ENCODE results near the gene VMP1.
"Not testable (repeated sequence)": the region's sequence is repeated elsewhere in the genome, so short reads cannot be mapped to it uniquely, and the experiment has no call there.

Gene VMP1

GRCh38 chr17:59848385-59848668, 140.9 kb downstream of the VMP1 start:
- H3K27me3 ChIP-seq (ENCODE audit: low read length) = no peaks in the 10 kb centered on the region
- no peak overlapping the region for H3K4me3 ChIP-seq (ENCODE audit: insufficient read depth, low read length, poor library complexity, severe bottlenecking)
- H3K79me2 ChIP-seq (ENCODE audit: insufficient read depth, low read length) = no peaks in the 10 kb centered on the region
- H3F3A ChIP-seq (ENCODE audit: insufficient read depth) = peaks cover 19% of the 10 kb centered on the region
- H3K4me2 ChIP-seq (ENCODE audit: low read depth, low read length, poor library complexity, severe bottlenecking) = no peak overlapping the region
- TF ChIP-seq EZH2phosphoT487 (conservative IDR thresholded peaks at IDR 0.05; ENCODE audit: low read length) (no peak), CTCF (IDR thresholded peaks at IDR 0.05; ENCODE audit: insufficient read depth, low read length, poor library complexity, severe bottlenecking) (no peak)
- no peaks in the 10 kb centered on the region for H3K36me3 ChIP-seq (ENCODE audit: low read length)
- no peak overlapping the region for H3K27ac ChIP-seq (ENCODE audit: low read depth, low read length)
- no peaks in the 10 kb centered on the region for H3K9me3 ChIP-seq (ENCODE audit: insufficient read depth, low read length)
- H3K9ac ChIP-seq (ENCODE audit: low read length) = no peak overlapping the region
- no peaks in the 10 kb centered on the region for H4K20me1 ChIP-seq (ENCODE audit: low read depth, low read length)
- H2AFZ ChIP-seq (ENCODE audit: low read depth, low read length, severe bottlenecking) = no peak overlapping the region
- no peaks in the 10 kb centered on the region for H3K9me2 ChIP-seq (replicated peaks; ENCODE audit: insufficient read depth, low read length)

GRCh38 chr17:59848778-59849177, 141.3 kb downstream of the VMP1 start:
- H3K9ac ChIP-seq (ENCODE audit: low read length) = no peak overlapping the region
- H4K20me1 ChIP-seq (ENCODE audit: low read depth, low read length) = no peaks in the 10 kb centered on the region
- no peaks in the 10 kb centered on the region for H3K9me2 ChIP-seq (replicated peaks; ENCODE audit: insufficient read depth, low read length)
- no peak overlapping the region for H3K4me2 ChIP-seq (ENCODE audit: low read depth, low read length, poor library complexity, severe bottlenecking)
- no peak overlapping the region for H3K4me3 ChIP-seq (ENCODE audit: insufficient read depth, low read length, poor library complexity, severe bottlenecking)
- H3K27ac ChIP-seq (ENCODE audit: low read depth, low read length) = no peak overlapping the region
- H3F3A ChIP-seq (ENCODE audit: insufficient read depth) = peaks cover 19% of the 10 kb centered on the region
- no peaks in the 10 kb centered on the region for H3K36me3 ChIP-seq (ENCODE audit: low read length)
- H3K9me3 ChIP-seq (ENCODE audit: insufficient read depth, low read length) = no peaks in the 10 kb centered on the region
- H2AFZ ChIP-seq (ENCODE audit: low read depth, low read length, severe bottlenecking) = no peak overlapping the region
- H3K27me3 ChIP-seq (ENCODE audit: low read length) = no peaks in the 10 kb centered on the region
- TF ChIP-seq CTCF (IDR thresholded peaks at IDR 0.05; ENCODE audit: insufficient read depth, low read length, poor library complexity, severe bottlenecking) (no peak), EZH2phosphoT487 (conservative IDR thresholded peaks at IDR 0.05; ENCODE audit: low read length) (no peak)
- no peaks in the 10 kb centered on the region for H3K79me2 ChIP-seq (ENCODE audit: insufficient read depth, low read length)

GRCh38 chr17:59850311-59850710, 142.9 kb downstream of the VMP1 start:
- not testable (repeated sequence) for H4K20me1 ChIP-seq (ENCODE audit: low read depth, low read length); H3K9ac ChIP-seq (ENCODE audit: low read length); H3K4me2 ChIP-seq (ENCODE audit: low read depth, low read length, poor library complexity, severe bottlenecking); H2AFZ ChIP-seq (ENCODE audit: low read depth, low read length, severe bottlenecking); H3K27me3 ChIP-seq (ENCODE audit: low read length); H3K9me3 ChIP-seq (ENCODE audit: insufficient read depth, low read length); H3K27ac ChIP-seq (ENCODE audit: low read depth, low read length); H3K9me2 ChIP-seq (replicated peaks; ENCODE audit: insufficient read depth, low read length); H3K36me3 ChIP-seq (ENCODE audit: low read length); H3K4me3 ChIP-seq (ENCODE audit: insufficient read depth, low read length, poor library complexity, severe bottlenecking); H3K79me2 ChIP-seq (ENCODE audit: insufficient read depth, low read length)
- H3F3A ChIP-seq (ENCODE audit: insufficient read depth) = peaks cover 12% of the 10 kb centered on the region

GRCh38 chr17:59851439-59852375, 144.3 kb downstream of the VMP1 start:
- H3K9me3 ChIP-seq (ENCODE audit: insufficient read depth, low read length) = no peaks in the 10 kb centered on the region
- H2AFZ ChIP-seq (ENCODE audit: low read depth, low read length, severe bottlenecking) = no peak overlapping the region
- no peak overlapping the region for H3K4me2 ChIP-seq (ENCODE audit: low read depth, low read length, poor library complexity, severe bottlenecking)
- H3F3A ChIP-seq (ENCODE audit: insufficient read depth) = no peaks in the 10 kb centered on the region
- no peak overlapping the region for H3K4me3 ChIP-seq (ENCODE audit: insufficient read depth, low read length, poor library complexity, severe bottlenecking)
- no peak for TF ChIP-seq CTCF (IDR thresholded peaks at IDR 0.05; ENCODE audit: insufficient read depth, low read length, poor library complexity, severe bottlenecking)
- no peak for TF ChIP-seq EZH2phosphoT487 (conservative IDR thresholded peaks at IDR 0.05; ENCODE audit: low read length)
- H3K27me3 ChIP-seq (ENCODE audit: low read length) = no peaks in the 10 kb centered on the region
- no peak overlapping the region for H3K27ac ChIP-seq (ENCODE audit: low read depth, low read length)
- H4K20me1 ChIP-seq (ENCODE audit: low read depth, low read length) = no peaks in the 10 kb centered on the region
- no peaks in the 10 kb centered on the region for H3K36me3 ChIP-seq (ENCODE audit: low read length)
- no peak overlapping the region for H3K9ac ChIP-seq (ENCODE audit: low read length)
- H3K9me2 ChIP-seq (replicated peaks; ENCODE audit: insufficient read depth, low read length) = no peaks in the 10 kb centered on the region
- H3K79me2 ChIP-seq (ENCODE audit: insufficient read depth, low read length) = no peaks in the 10 kb centered on the region

GRCh38 chr17:59852847-59853167, 145.4 kb downstream of the VMP1 start:
- not testable (repeated sequence) for H3K4me2 ChIP-seq (ENCODE audit: low read depth, low read length, poor library complexity, severe bottlenecking); H3K9ac ChIP-seq (ENCODE audit: low read length); H2AFZ ChIP-seq (ENCODE audit: low read depth, low read length, severe bottlenecking)

More at GRCh38 chr17:59852847-59853167, 145.4 kb downstream of the VMP1 start:
- H4K20me1 ChIP-seq (ENCODE audit: low read depth, low read length); H3K9me3 ChIP-seq (ENCODE audit: insufficient read depth, low read length); H3K27ac ChIP-seq (ENCODE audit: low read depth, low read length); H3K36me3 ChIP-seq (ENCODE audit: low read length); H3K79me2 ChIP-seq (ENCODE audit: insufficient read depth, low read length); H3K4me3 ChIP-seq (ENCODE audit: insufficient read depth, low read length, poor library complexity, severe bottlenecking); H3K27me3 ChIP-seq (ENCODE audit: low read length); H3F3A ChIP-seq (ENCODE audit: insufficient read depth); H3K9me2 ChIP-seq (replicated peaks; ENCODE audit: insufficient read depth, low read length): not testable (repeated sequence)
